ENCODE results near the gene ZNF521. TPM values are rescaled to one million over a fixed set of nuclear protein-coding genes. Genes with fewer than 3 reads are reported as not detected.

The ZNF521 gene
- total and polyA plus RNA-seq, 10 of the 15 experiments (the other 5 are each of a cell fraction or from before 2014, with no cell fraction given): 0.02 to 0.05 (median 0.04) TPM; not detected in 6

DNA sequence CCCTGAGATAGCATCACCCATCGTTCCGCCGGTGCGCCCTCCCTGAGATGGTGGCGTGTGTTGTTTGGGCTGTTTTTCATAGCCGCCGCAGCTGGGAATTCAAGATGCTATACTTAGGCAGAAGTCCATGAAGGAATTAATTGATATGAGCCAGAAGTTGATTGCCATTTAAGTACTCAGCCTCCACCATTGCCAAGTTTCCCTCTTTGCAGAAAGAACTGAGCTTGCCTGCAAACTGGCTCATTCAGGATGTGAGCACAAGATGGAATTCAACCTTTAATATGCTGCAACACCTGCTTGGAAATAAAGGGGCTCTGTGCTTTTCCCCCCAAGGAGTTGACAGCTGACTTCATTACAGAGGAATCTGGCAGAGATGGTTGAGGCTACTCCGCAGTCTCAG, 295.5 kb downstream of the ZNF521 start:
- in situ Hi-C loops (cut with MboI) (no loop called here), intact Hi-C loops (cut with micrococcal nuclease; ENCODE audit: unreplicated experiment) (no loop called here)
- H3K27ac ChIP-seq (ENCODE audit: control insufficient read depth, insufficient read depth): no peak overlapping the region
- BruUV-seq (replicated peaks): no TSS peak
- H3K27me3 ChIP-seq (replicated peaks in 1 of 2; ENCODE audit: control insufficient read depth in 2 of 2, insufficient read depth in 2 of 2, low read length in 1 of 2): peaks cover 0 to 1% of the 10 kb centered on the region in 2 experiments; a peak in 1 of 4 replicates
- WGBS (ENCODE audit: insufficient coverage, insufficient replicate concordance, low lambda C conversion rate, missing lambda C conversion rate): 76% methylated on average over 8 of the region's 8 CpGs
- H3K9me3 ChIP-seq (replicated peaks; ENCODE audit: control insufficient read depth, insufficient read depth, low read length): no peaks in the 10 kb centered on the region
- FAIRE-seq (no peak), ATAC-seq (no peak), DNase-seq (ENCODE audit: low read depth, low spot score) (no peak)
- H3K36me3 ChIP-seq (ENCODE audit: control insufficient read depth in 2 of 2, insufficient read depth in 2 of 2, low read length in 1 of 2): no peaks in the 10 kb centered on the region
- RAD21 ChIA-PET (ENCODE audit: unreplicated experiment): no interaction called here
- no peak overlapping the region for H3K9ac ChIP-seq (ENCODE audit: control insufficient read depth, insufficient read depth, low read length)
- no peak overlapping the region for H3K4me2 ChIP-seq (ENCODE audit: control insufficient read depth, insufficient read depth)
- CTCF ChIA-PET: no interaction called here
- no peaks in the 10 kb centered on the region for H3K79me2 ChIP-seq (ENCODE audit: control insufficient read depth, insufficient read depth, low read length)
- no peak overlapping the region for H3K4me3 ChIP-seq
- POLR2A ChIA-PET: no interaction called here
- SMC1A ChIA-PET (ENCODE audit: uncharacterized antibody, unreplicated experiment): interaction anchor here (0.7 kb wide), 1 partner anchor 76 kb away, joined by 3 read pairs; no protein-coding TSS in a partner anchor
- H3K4me1 ChIP-seq (ENCODE audit: control insufficient read depth, insufficient read depth, low read length): no peaks in the 10 kb centered on the region
- no peaks in the 10 kb centered on the region for H4K20me1 ChIP-seq (ENCODE audit: control insufficient read depth, insufficient read depth)
- TF ChIP-seq ESRRA (IDR thresholded peaks at IDR 0.05; ENCODE audit: low read length) (no peak), POLR2A (IDR thresholded peaks at IDR 0.05; ENCODE audit: low read depth, low read length) (no peak), CREM (IDR thresholded peaks at IDR 0.05; ENCODE audit: low read depth) (no peak), ZNF622 (IDR thresholded peaks at IDR 0.05) (no peak), SMAD1 (IDR thresholded peaks at IDR 0.05; ENCODE audit: low read depth, partially characterized antibody) (no peak), CHD1 (IDR thresholded peaks at IDR 0.05; ENCODE audit: low read depth, low read length) (no peak), STAT1 (conservative IDR thresholded peaks at IDR 0.05) (no peak)
- H2AFZ ChIP-seq (ENCODE audit: control insufficient read depth, low read depth, low read length): no peak overlapping the region

GRCh38 chr18:25055076-25055475, 296.9 kb downstream of the ZNF521 start:
- no peaks in the 10 kb centered on the region for H3K4me1 ChIP-seq (ENCODE audit: control insufficient read depth, insufficient read depth, low read length)
- no TSS peak for BruUV-seq (replicated peaks)
- RAD21 ChIA-PET (ENCODE audit: unreplicated experiment): no interaction called here
- POLR2A ChIA-PET: no interaction called here
- 23% methylated on average over 4 of the region's 4 CpGs for WGBS (ENCODE audit: insufficient coverage, insufficient replicate concordance, low lambda C conversion rate, missing lambda C conversion rate)
- no peak overlapping the region for H3K27ac ChIP-seq (ENCODE audit: control insufficient read depth, insufficient read depth)
- H3K79me2 ChIP-seq (ENCODE audit: control insufficient read depth, insufficient read depth, low read length): no peaks in the 10 kb centered on the region
- intact Hi-C loops (cut with micrococcal nuclease; ENCODE audit: unreplicated experiment): no loop called here
- H3K4me3 ChIP-seq: no peak overlapping the region
- H3K27me3 ChIP-seq (replicated peaks in 1 of 2; ENCODE audit: control insufficient read depth in 2 of 2, insufficient read depth in 2 of 2, low read length in 1 of 2): 0 out of 4 replicates have a peak, but pooled peaks cover 0 to 1% of the 10 kb centered on the region in 2 experiments
- FAIRE-seq (no peak), ATAC-seq (no peak), DNase-seq (ENCODE audit: low read depth, low spot score) (no peak)
- no peaks in the 10 kb centered on the region for H3K9me3 ChIP-seq (replicated peaks; ENCODE audit: control insufficient read depth, insufficient read depth, low read length)
- H2AFZ ChIP-seq (ENCODE audit: control insufficient read depth, low read depth, low read length): no peak overlapping the region
- in situ Hi-C loops (cut with MboI): no loop called here
- CTCF ChIA-PET: no interaction called here
- H3K36me3 ChIP-seq (ENCODE audit: control insufficient read depth in 2 of 2, insufficient read depth in 2 of 2, low read length in 1 of 2): no peaks in the 10 kb centered on the region
- SMC1A ChIA-PET (ENCODE audit: uncharacterized antibody, unreplicated experiment): no interaction called here
- H3K4me2 ChIP-seq (ENCODE audit: control insufficient read depth, insufficient read depth): no peak overlapping the region
- H4K20me1 ChIP-seq (ENCODE audit: control insufficient read depth, insufficient read depth): no peaks in the 10 kb centered on the region
- no peak overlapping the region for H3K9ac ChIP-seq (ENCODE audit: control insufficient read depth, insufficient read depth, low read length)
- TF ChIP-seq, protein P1, sequence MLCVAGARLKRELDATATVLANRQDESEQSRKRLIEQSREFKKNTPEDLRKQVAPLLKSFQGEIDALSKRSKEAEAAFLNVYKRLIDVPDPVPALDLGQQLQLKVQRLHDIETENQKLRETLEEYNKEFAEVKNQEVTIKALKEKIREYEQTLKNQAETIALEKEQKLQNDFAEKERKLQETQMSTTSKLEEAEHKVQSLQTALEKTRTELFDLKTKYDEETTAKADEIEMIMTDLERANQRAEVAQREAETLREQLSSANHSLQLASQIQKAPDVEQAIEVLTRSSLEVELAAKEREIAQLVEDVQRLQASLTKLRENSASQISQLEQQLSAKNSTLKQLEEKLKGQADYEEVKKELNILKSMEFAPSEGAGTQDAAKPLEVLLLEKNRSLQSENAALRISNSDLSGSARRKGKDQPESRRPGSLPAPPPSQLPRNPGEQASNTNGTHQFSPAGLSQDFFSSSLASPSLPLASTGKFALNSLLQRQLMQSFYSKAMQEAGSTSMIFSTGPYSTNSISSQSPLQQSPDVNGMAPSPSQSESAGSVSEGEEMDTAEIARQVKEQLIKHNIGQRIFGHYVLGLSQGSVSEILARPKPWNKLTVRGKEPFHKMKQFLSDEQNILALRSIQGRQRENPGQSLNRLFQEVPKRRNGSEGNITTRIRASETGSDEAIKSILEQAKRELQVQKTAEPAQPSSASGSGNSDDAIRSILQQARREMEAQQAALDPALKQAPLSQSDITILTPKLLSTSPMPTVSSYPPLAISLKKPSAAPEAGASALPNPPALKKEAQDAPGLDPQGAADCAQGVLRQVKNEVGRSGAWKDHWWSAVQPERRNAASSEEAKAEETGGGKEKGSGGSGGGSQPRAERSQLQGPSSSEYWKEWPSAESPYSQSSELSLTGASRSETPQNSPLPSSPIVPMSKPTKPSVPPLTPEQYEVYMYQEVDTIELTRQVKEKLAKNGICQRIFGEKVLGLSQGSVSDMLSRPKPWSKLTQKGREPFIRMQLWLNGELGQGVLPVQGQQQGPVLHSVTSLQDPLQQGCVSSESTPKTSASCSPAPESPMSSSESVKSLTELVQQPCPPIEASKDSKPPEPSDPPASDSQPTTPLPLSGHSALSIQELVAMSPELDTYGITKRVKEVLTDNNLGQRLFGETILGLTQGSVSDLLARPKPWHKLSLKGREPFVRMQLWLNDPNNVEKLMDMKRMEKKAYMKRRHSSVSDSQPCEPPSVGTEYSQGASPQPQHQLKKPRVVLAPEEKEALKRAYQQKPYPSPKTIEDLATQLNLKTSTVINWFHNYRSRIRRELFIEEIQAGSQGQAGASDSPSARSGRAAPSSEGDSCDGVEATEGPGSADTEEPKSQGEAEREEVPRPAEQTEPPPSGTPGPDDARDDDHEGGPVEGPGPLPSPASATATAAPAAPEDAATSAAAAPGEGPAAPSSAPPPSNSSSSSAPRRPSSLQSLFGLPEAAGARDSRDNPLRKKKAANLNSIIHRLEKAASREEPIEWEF (IDR thresholded peaks at IDR 0.05; ENCODE audit: insufficient replicate concordance, low read depth, low read length): no peak
- TF ChIP-seq SRF (IDR thresholded peaks at IDR 0.05; ENCODE audit: low read depth in 2 of 2, low read length in 2 of 2): no peak
- TF ChIP-seq KAT2A (conservative IDR thresholded peaks at IDR 0.05; ENCODE audit: control insufficient read depth, low read depth, low read length): no peak
- no peak for TF ChIP-seq POLR2A (IDR thresholded peaks at IDR 0.05; ENCODE audit: low read depth, low read length)
- no peak for TF ChIP-seq SMAD1 (IDR thresholded peaks at IDR 0.05; ENCODE audit: low read depth, partially characterized antibody)
- no peak for TF ChIP-seq DPF2 (IDR thresholded peaks at IDR 0.05)
- no peak for TF ChIP-seq NFYA (IDR thresholded peaks at IDR 0.05; ENCODE audit: borderline replicate concordance, low read depth, low read length)
